HG03103 (cell line): ENCODE data around the gene PTPN4.

ENCODE experiments used
- ATAC-seq: cut with Tn5 transposase; IDR thresholded peaks from one replicate; pipeline ENCODE4 v1.9.1; 2021; ENCODE audit warnings: low read depth; ENCODE audit not compliant: unreplicated experiment

PTPN4 gene

GRCh38 chr2:119759451-119760236 is at the start of gene PTPN4:
Gene PTPN4, plus strand, starts transcription at chr2:119759922. Its CDS starts 49,932 bp downstream, at chr2:119809854.
- ATAC-seq: peak; percentile 91

- no peak for ATAC-seq
Measured at GRCh38 chr2:119710281-119710680, 49.4 kb upstream of the PTPN4 start.

- no peak for ATAC-seq
Measured at GRCh38 chr2:119711352-119711751, 48.4 kb upstream of the PTPN4 start.

- ATAC-seq: no peak
Measured at GRCh38 chr2:119712571-119712970, 47.2 kb upstream of the PTPN4 start.

- no peak for ATAC-seq
Measured at GRCh38 chr2:119713819-119714490, 45.8 kb upstream of the PTPN4 start.

GRCh38 chr2:119715409-119716283 is 44.1 kb upstream of the PTPN4 start:
- no peak for ATAC-seq

- ATAC-seq: no peak
Measured at GRCh38 chr2:119716284-119716672, 43.4 kb upstream of the PTPN4 start.

GRCh38 chr2:119718501-119719260 is 41.0 kb upstream of the PTPN4 start:
- ATAC-seq: no peak

GRCh38 chr2:119719261-119719627 is 40.5 kb upstream of the PTPN4 start:
- ATAC-seq: no peak

- ATAC-seq: no peak
Measured at GRCh38 chr2:119721043-119721442, 38.7 kb upstream of the PTPN4 start.

- no peak for ATAC-seq
Measured at GRCh38 chr2:119721462-119721861, 38.3 kb upstream of the PTPN4 start.

GRCh38 chr2:119721904-119722303 is 37.8 kb upstream of the PTPN4 start:
- ATAC-seq: no peak

- ATAC-seq: no peak
Measured at GRCh38 chr2:119723186-119723585, 36.5 kb upstream of the PTPN4 start.

GRCh38 chr2:119723784-119724467 is 35.8 kb upstream of the PTPN4 start:
- no peak for ATAC-seq

- ATAC-seq: no peak
Measured at GRCh38 chr2:119724656-119725485, 34.9 kb upstream of the PTPN4 start.

GRCh38 chr2:119727493-119727892 is 32.2 kb upstream of the PTPN4 start:
- no peak for ATAC-seq

GRCh38 chr2:119728421-119728820 is 31.3 kb upstream of the PTPN4 start:
- ATAC-seq: no peak

- no peak for ATAC-seq
Measured at GRCh38 chr2:119730671-119731177, 29.0 kb upstream of the PTPN4 start.

- no peak for ATAC-seq
Measured at GRCh38 chr2:119731983-119732382, 27.7 kb upstream of the PTPN4 start.
